WTC11 (cell line): Measurements from ENCODE around the gene PRKCZ. TPM values are rescaled to one million over a fixed set of nuclear protein-coding genes. Genes with fewer than 3 reads are reported as not detected.
"Not testable (repeated sequence)": the region's sequence is repeated elsewhere in the genome, so short reads cannot be mapped to it uniquely, and the experiment has no call there.

Experiments used
- ATAC-seq: fragments of 200-7000 bp; cut with Tn5 transposase; 2 replicates; pipeline ENCODE4 v1.10.0; 2021; ENCODE audit warnings: mild to moderate bottlenecking, moderate library complexity
- CTCF ChIA-PET: fragments of 300-600 bp; sonication (Branson Sonifier 250); formaldehyde crosslinking; loops from one replicate; lab custom pipeline; 2021; ENCODE audit warnings: antibody characterized with exemption; lab: Charles Lee
- POLR2A ChIA-PET: fragments of 350-600 bp; sonication (Branson Sonifier 250); formaldehyde crosslinking; loops from one replicate; lab custom pipeline; 2021; ENCODE audit warnings: antibody characterized with exemption; lab: Charles Lee
- DNase-seq: peaks from one replicate; pipeline ENCODE4 v3.0.0; 2021; ENCODE audit warnings: low spot score
- H3K27ac Mint-ChIP-seq: 2 replicates; pipeline ENCODE4 v1.8.0; 2021; ENCODE audit warnings: mixed read lengths
- H3K27me3 Mint-ChIP-seq: 2 replicates; pipeline ENCODE4 v1.8.0; 2021; ENCODE audit warnings: low read depth, mild to moderate bottlenecking, moderate library complexity, mixed read lengths
- H3K36me3 Mint-ChIP-seq: 2 replicates; pipeline ENCODE4 v1.8.0; 2021; ENCODE audit warnings: mixed read lengths
- H3K4me1 Mint-ChIP-seq: 2 replicates; pipeline ENCODE4 v1.8.0; 2022; ENCODE audit warnings: mixed read lengths
- H3K4me3 Mint-ChIP-seq: 2 replicates; pipeline ENCODE4 v1.8.0; 2021; ENCODE audit warnings: mild to moderate bottlenecking, moderate library complexity, mixed read lengths
- H3K9me3 Mint-ChIP-seq: 2 replicates; pipeline ENCODE4 v1.8.0; 2021; ENCODE audit warnings: mixed read lengths
- E2F4 ChIP-seq: sonication (generic); formaldehyde crosslinking; IDR thresholded peaks from 2 replicates; pipeline ENCODE4 v1.8.1; 2022; ENCODE audit warnings: low read depth, mild to moderate bottlenecking, moderate library complexity, missing genetic modification reagents, borderline replicate concordance
- ESRRA ChIP-seq: sonication (generic); formaldehyde crosslinking; IDR thresholded peaks from 2 replicates; pipeline ENCODE4 v1.8.1; 2022; ENCODE audit warnings: mild to moderate bottlenecking, missing genetic modification reagents, borderline replicate concordance
- ETV6 ChIP-seq: sonication (generic); formaldehyde crosslinking; IDR thresholded peaks from 2 replicates; pipeline ENCODE4 v1.8.1; 2022; ENCODE audit warnings: mild to moderate bottlenecking, missing genetic modification reagents
- GABPB1 ChIP-seq: sonication (generic); formaldehyde crosslinking; IDR thresholded peaks from 2 replicates; pipeline ENCODE4 v1.8.1; 2023; ENCODE audit warnings: mild to moderate bottlenecking, missing genetic modification reagents
- PRRX2 ChIP-seq: fragments of 250-450 bp; sonication (Bioruptor Pico); IDR thresholded peaks from 2 replicates; pipeline ENCODE4 v1.8.0; 2021; ENCODE audit warnings: mild to moderate bottlenecking
- SMAD4 ChIP-seq: sonication (generic); formaldehyde crosslinking; IDR thresholded peaks from 2 replicates; pipeline ENCODE4 v1.8.0; 2022; ENCODE audit warnings: mild to moderate bottlenecking, missing genetic modification reagents
- SOX15 ChIP-seq: fragments of 250-450 bp; sonication (Bioruptor Pico); IDR thresholded peaks from 2 replicates; pipeline ENCODE4 v1.9.0; 2021; ENCODE audit warnings: mild to moderate bottlenecking
- SP1 ChIP-seq: sonication (generic); formaldehyde crosslinking; conservative IDR thresholded peaks from 2 replicates; pipeline ENCODE4 v1.8.1; 2022; ENCODE audit warnings: missing genetic modification reagents
- TEAD4 ChIP-seq: sonication (generic); formaldehyde crosslinking; IDR thresholded peaks from 2 replicates; pipeline ENCODE4 v1.8.0; 2022; ENCODE audit warnings: mild to moderate bottlenecking, missing genetic modification reagents
- ZNF138 ChIP-seq: sonication (generic); formaldehyde crosslinking; conservative IDR thresholded peaks from 2 replicates; pipeline ENCODE4 v1.8.1; 2022; ENCODE audit warnings: mild to moderate bottlenecking, moderate library complexity, missing genetic modification reagents
- ZNF219 ChIP-seq: sonication (generic); formaldehyde crosslinking; IDR thresholded peaks from 2 replicates; pipeline ENCODE4 v1.8.0; 2023; ENCODE audit warnings: missing genetic modification reagents, mild to moderate bottlenecking, borderline replicate concordance
- ZNF232 ChIP-seq: sonication (generic); formaldehyde crosslinking; IDR thresholded peaks from 2 replicates; pipeline ENCODE4 v1.8.0; 2022; ENCODE audit warnings: mild to moderate bottlenecking, missing genetic modification reagents
- ZNF263 ChIP-seq: sonication (generic); formaldehyde crosslinking; IDR thresholded peaks from 2 replicates; pipeline ENCODE4 v1.8.1; 2022; ENCODE audit warnings: low read depth, mild to moderate bottlenecking, moderate library complexity, missing genetic modification reagents
- ZNF416 ChIP-seq: fragments of 250-450 bp; sonication (Bioruptor Pico); IDR thresholded peaks from 2 replicates; pipeline ENCODE4 v1.9.0; 2021; ENCODE audit warnings: mild to moderate bottlenecking, inconsistent platforms
- ZNF512 ChIP-seq: sonication (generic); formaldehyde crosslinking; IDR thresholded peaks from 2 replicates; pipeline ENCODE4 v1.8.1; 2022; ENCODE audit warnings: missing genetic modification reagents, borderline replicate concordance
- total RNA-seq: library from RNA; stranded (reverse); gene quantifications from 3 replicates; pipeline ENCODE4 v1.2.3, GENCODE V29; 2021
- TF ChIP-seq, protein P1 (sequence below): sonication (generic); formaldehyde crosslinking; IDR thresholded peaks from 2 replicates; pipeline ENCODE4 v1.8.0; 2022; ENCODE audit warnings: mild to moderate bottlenecking, missing genetic modification reagents

PRKCZ gene
- total RNA-seq, 1 experiment from 2014 or later, result 52.5 TPM

- no peak for TF ChIP-seq SP1
- TF ChIP-seq ZNF416 (CRISPR knock-in tag), result no peak
- no peak for TF ChIP-seq PRRX2 (CRISPR knock-in tag)
- no peak for TF ChIP-seq ETV6 (CRISPR knock-in tag)
- TF ChIP-seq, protein P1, sequence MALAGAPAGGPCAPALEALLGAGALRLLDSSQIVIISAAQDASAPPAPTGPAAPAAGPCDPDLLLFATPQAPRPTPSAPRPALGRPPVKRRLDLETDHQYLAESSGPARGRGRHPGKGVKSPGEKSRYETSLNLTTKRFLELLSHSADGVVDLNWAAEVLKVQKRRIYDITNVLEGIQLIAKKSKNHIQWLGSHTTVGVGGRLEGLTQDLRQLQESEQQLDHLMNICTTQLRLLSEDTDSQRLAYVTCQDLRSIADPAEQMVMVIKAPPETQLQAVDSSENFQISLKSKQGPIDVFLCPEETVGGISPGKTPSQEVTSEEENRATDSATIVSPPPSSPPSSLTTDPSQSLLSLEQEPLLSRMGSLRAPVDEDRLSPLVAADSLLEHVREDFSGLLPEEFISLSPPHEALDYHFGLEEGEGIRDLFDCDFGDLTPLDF (CRISPR knock-in tag), result no peak
- TF ChIP-seq ZNF263, result no peak
- H3K27me3 Mint-ChIP-seq, result no peaks in the 10 kb centered on the region
- DNase-seq, result no peak
- ATAC-seq, result no peak
- H3K36me3 Mint-ChIP-seq, result peaks cover 6% of the 10 kb centered on the region; the same call in 1 of the 2 replicates
- POLR2A ChIA-PET, result no interaction called here
- H3K4me3 Mint-ChIP-seq, result no peak overlapping the region
- H3K9me3 Mint-ChIP-seq, result no peaks in the 10 kb centered on the region
- peaks cover 20% of the 10 kb centered on the region for H3K4me1 Mint-ChIP-seq
- CTCF ChIA-PET, result interaction anchor here (1.9 kb wide), 1 partner anchor 28 kb away, joined by 8 read pairs; no protein-coding TSS in a partner anchor
- H3K27ac Mint-ChIP-seq, result peak overlapping the region; percentile 57; the same call in 1 of the 2 replicates
Measured at GRCh38 chr1:2111674-2112035, 61.4 kb downstream of the PRKCZ start.

DNA sequence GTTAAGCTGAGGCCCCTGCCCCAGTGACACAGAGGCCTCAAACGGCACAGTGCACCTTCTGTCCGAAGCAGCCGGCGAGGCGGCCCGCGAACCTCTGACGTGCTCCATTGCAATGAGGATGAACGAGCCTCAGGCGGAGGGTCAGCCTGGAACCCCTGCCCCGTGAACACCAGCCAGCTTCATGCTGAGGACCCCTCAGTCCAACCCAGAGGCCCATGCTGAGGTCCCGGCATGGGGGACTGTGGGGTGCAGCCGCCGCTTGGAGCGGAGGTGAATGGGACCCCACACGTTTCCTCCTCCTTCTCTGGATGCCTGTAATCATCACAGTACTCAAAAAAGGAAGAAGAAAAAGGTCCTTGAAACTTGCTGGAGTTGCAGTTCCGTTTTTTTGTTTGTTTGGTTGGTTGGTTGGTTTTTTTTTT, 62.1 kb downstream of the PRKCZ start:
- Mint-ChIP-seq H3K4me3 (no peak overlapping the region), H3K36me3 (peaks cover 3% of the 10 kb centered on the region; the same call in 1 of the 2 replicates), H3K9me3 (no peaks in the 10 kb centered on the region), H3K27ac (peak overlapping the region; percentile 57; the same call in 1 of the 2 replicates), H3K4me1 (peaks cover 26% of the 10 kb centered on the region), H3K27me3 (no peaks in the 10 kb centered on the region)
- POLR2A ChIA-PET, result no interaction called here
- TF ChIP-seq TEAD4 (CRISPR knock-in tag), result no peak
- no peak for TF ChIP-seq ZNF219
- TF ChIP-seq SOX15, result no peak
- no peak for TF ChIP-seq ZNF512 (CRISPR knock-in tag)
- no peak for TF ChIP-seq SMAD4
- TF ChIP-seq GABPB1 (CRISPR knock-in tag), result no peak
- no peak for TF ChIP-seq ESRRA (CRISPR knock-in tag)
- CTCF ChIA-PET, result interaction anchor here (1.9 kb wide), 1 partner anchor 28 kb away, joined by 8 read pairs; no protein-coding TSS in a partner anchor
- ATAC-seq (no peak), DNase-seq (no peak)

- H3K4me1 Mint-ChIP-seq, result peaks cover 30% of the 10 kb centered on the region
Measured at GRCh38 chr1:2113620-2114135, 63.5 kb downstream of the PRKCZ start.

GRCh38 chr1:2114635-2115007, 64.4 kb downstream of the PRKCZ start:
- POLR2A ChIA-PET, result not testable (repeated sequence)
- peaks cover 30% of the 10 kb centered on the region for H3K4me1 Mint-ChIP-seq
- CTCF ChIA-PET, result interaction anchor here (0.6 to 4.4 kb wide), 10 partner anchors 16 to 267 kb away, joined by 3 to 40 read pairs (median 8); no protein-coding TSS in a partner anchor

More at GRCh38 chr1:2113620-2114135, 63.5 kb downstream of the PRKCZ start:
- TF ChIP-seq ZNF219 (no peak), SP1 (no peak), E2F4 (no peak), SOX15 (no peak), ZNF232 (CRISPR knock-in tag) (no peak), ZNF138 (no peak), ZNF416 (CRISPR knock-in tag) (no peak)
- TF ChIP-seq, protein P1 (CRISPR knock-in tag), result no peak
- Mint-ChIP-seq H3K4me3 (no peak overlapping the region), H3K27ac (peak overlapping the region; percentile 79), H3K36me3 (peaks cover 6% of the 10 kb centered on the region), H3K27me3 (no peaks in the 10 kb centered on the region), H3K9me3 (peaks cover 2% of the 10 kb centered on the region; the same call in 1 of the 2 replicates)
- no peak for ATAC-seq
- CTCF ChIA-PET, result interaction anchor here (1.1 to 4.4 kb wide), 4 partner anchors 18 to 61 kb away, joined by 4 to 40 read pairs (median 22); no protein-coding TSS in a partner anchor
- DNase-seq, result no peak
- POLR2A ChIA-PET, result no interaction called here

More at GRCh38 chr1:2114635-2115007, 64.4 kb downstream of the PRKCZ start:
- Mint-ChIP-seq H3K36me3 (peaks cover 11% of the 10 kb centered on the region), H3K27ac (peak overlapping the region; percentile 65; the same call in 1 of the 2 replicates)
- not testable (repeated sequence) for H3K4me3 Mint-ChIP-seq, DNase-seq, H3K27me3 Mint-ChIP-seq, H3K9me3 Mint-ChIP-seq, ATAC-seq
